Lung (tissue), 12 donors: ENCODE measurements around the gene C9. TPM values are rescaled to one million over a fixed set of nuclear protein-coding genes. Genes with fewer than 3 reads are reported as not detected.

Experiments
- ATAC-seq: fragments of 200-7000 bp; cut with Tn5 transposase; one replicate; pipeline ENCODE4 v1.9.1; 2020; ENCODE audit warnings: moderate number of reproducible peaks; ENCODE audit not compliant: insufficient read depth, low FRiP score
- DNase-seq, 3 donors: peaks; one replicate each; pipeline ENCODE4 v3.0.0-alpha.2; 2013 to 2017
- H3K27ac ChIP-seq, 2 donors: one replicate each; pipeline ENCODE4 v1.5.1; 2013; ENCODE audit warnings: mild to moderate bottlenecking in 2 of 2, moderate library complexity in 2 of 2, control low read depth in 1 of 2, inconsistent platforms in 1 of 2, low read depth in 1 of 2, low read length in 1 of 2
- H3K27me3 ChIP-seq, 3 donors: one replicate each; pipeline ENCODE4 v1.5.1; 2013; ENCODE audit warnings: low read length in 2 of 3; ENCODE audit not compliant: control insufficient read depth in 3 of 3, insufficient read depth in 3 of 3
- H3K36me3 ChIP-seq, 4 donors: one replicate each; pipeline ENCODE4 v1.5.1; 2013; ENCODE audit warnings: low read length in 4 of 4, mild to moderate bottlenecking in 1 of 4, moderate library complexity in 1 of 4; ENCODE audit not compliant: control insufficient read depth in 4 of 4, insufficient read depth in 4 of 4
- H3K4me1 ChIP-seq, 5 donors: one replicate each; pipeline ENCODE4 v1.5.1; 2013; ENCODE audit warnings: low read length in 5 of 5, mild to moderate bottlenecking in 2 of 5, moderate library complexity in 1 of 5; ENCODE audit not compliant: control insufficient read depth in 5 of 5, insufficient read depth in 5 of 5
- H3K4me3 ChIP-seq: one replicate; pipeline ENCODE4 v1.5.1; 2013; ENCODE audit warnings: mild to moderate bottlenecking, control low read depth, moderate library complexity
- H3K9ac ChIP-seq, 2 donors: one replicate each; pipeline ENCODE4 v1.5.1; 2013; ENCODE audit warnings: low read length in 2 of 2, control low read depth in 1 of 2; ENCODE audit not compliant: insufficient read depth in 1 of 2
- H3K9me3 ChIP-seq, 4 donors: one replicate each; pipeline ENCODE4 v1.5.1; 2013; ENCODE audit warnings: low read length in 3 of 4, mild to moderate bottlenecking in 1 of 4, moderate library complexity in 1 of 4; ENCODE audit not compliant: control insufficient read depth in 4 of 4, insufficient read depth in 3 of 4
- WGBS, 2 donors: extraction: QIAGEN DNeasy Blood & Tissue Kit; methylation state at CpG; one replicate each; pipeline ENCODE4 v1.1.7; 2013; 5-methylcytosine and 5-hydroxymethylcytosine counted together
- polyA plus RNA-seq, 2 donors: library from polyadenylated mRNA; stranded (reverse); fragments of 200-250 nt; gene quantifications; one replicate each; pipeline ENCODE4 v1.2.1, GENCODE V29; 2013
- total RNA-seq, 2 donors: library from RNA; depleted of rRNA in 1 of 2; stranded (reverse); fragments of >200 nt in 1 of 2; gene quantifications; one replicate each; pipeline ENCODE4 v1.2.1, GENCODE V29; 2014 to 2021
- TF ChIP-seq, protein P1 (sequence below): IDR thresholded peaks from 2 replicates; pipeline ENCODE4 v1.5.1; 2012; ENCODE audit warnings: mild to moderate bottlenecking; ENCODE audit errors: control extremely low read depth, extremely low read depth
- donor health status: control.
- donor health status: control.
- donor health status: Bipolar disorder and iron deficiency.
- donor health status: healthy.
- donor health status: DM: yes; HTN: yes; CAD: no.

The C9 gene
- total and polyA plus RNA-seq, 4 donors, result 0.14 to 0.43 TPM; not detected in 2

DNA sequence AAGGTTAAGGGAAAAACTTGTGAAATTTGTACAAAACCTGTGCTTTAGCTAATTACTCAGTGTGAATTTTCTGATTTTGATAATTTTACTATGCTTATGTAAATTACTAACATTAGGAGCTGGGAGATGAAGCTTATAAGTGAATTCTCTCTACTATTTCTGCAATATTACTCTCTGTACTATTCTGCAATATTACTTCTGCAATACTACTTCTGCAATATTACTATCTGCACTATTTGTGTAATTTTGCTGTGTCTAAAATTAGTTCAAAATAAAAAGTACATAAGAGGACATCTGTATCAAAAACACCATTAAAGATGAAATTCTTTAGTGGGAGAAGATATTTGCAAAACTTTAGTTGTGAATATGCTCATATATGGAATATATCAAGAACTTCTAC, 62.9 kb downstream of the C9 start:
- no peak overlapping the region for H3K9ac ChIP-seq
- no peaks in the 10 kb centered on the region for H3K27me3 ChIP-seq
- H3K9me3 ChIP-seq, result peaks cover 0 to 5% (median 2%) of the 10 kb centered on the region in 4 donors
- H3K4me1 ChIP-seq, result no peaks in the 10 kb centered on the region
- H3K27ac ChIP-seq, result no peak overlapping the region
- no peak overlapping the region for H3K4me3 ChIP-seq
- TF ChIP-seq, protein P1, sequence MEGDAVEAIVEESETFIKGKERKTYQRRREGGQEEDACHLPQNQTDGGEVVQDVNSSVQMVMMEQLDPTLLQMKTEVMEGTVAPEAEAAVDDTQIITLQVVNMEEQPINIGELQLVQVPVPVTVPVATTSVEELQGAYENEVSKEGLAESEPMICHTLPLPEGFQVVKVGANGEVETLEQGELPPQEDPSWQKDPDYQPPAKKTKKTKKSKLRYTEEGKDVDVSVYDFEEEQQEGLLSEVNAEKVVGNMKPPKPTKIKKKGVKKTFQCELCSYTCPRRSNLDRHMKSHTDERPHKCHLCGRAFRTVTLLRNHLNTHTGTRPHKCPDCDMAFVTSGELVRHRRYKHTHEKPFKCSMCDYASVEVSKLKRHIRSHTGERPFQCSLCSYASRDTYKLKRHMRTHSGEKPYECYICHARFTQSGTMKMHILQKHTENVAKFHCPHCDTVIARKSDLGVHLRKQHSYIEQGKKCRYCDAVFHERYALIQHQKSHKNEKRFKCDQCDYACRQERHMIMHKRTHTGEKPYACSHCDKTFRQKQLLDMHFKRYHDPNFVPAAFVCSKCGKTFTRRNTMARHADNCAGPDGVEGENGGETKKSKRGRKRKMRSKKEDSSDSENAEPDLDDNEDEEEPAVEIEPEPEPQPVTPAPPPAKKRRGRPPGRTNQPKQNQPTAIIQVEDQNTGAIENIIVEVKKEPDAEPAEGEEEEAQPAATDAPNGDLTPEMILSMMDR, result no peak
- ATAC-seq (no peak), DNase-seq (no peak)
- no peaks in the 10 kb centered on the region for H3K36me3 ChIP-seq

DNA sequence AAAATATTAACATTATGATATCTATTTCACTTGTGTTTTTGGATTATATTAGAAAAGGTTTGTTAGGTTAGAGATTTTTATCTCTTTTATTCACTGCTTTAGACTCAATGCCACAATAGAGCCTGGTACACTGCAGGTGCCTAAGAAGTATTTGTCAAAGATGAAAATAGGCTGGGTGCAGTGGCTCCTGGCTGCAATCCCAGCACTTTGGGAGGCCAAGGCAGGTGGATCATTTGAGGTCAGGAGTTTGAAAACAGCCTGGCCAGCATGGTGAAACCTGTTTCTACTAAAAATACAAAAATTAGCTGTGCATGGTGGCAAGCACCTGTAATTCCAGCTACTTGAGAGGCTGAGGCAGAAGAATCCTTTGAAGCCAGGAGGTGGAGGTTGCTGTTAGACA, 64.3 kb downstream of the C9 start:
- Histone ChIP-seq H3K27ac (no peak overlapping the region), H3K9me3 (peaks cover 0 to 5% (median 2%) of the 10 kb centered on the region in 4 donors), H3K4me1 (no peaks in the 10 kb centered on the region), H3K27me3 (no peaks in the 10 kb centered on the region), H3K4me3 (no peak overlapping the region), H3K9ac (no peak overlapping the region), H3K36me3 (no peaks in the 10 kb centered on the region)
- ATAC-seq, result no peak
- no peak for DNase-seq
- TF ChIP-seq, protein P1, result no peak

DNA sequence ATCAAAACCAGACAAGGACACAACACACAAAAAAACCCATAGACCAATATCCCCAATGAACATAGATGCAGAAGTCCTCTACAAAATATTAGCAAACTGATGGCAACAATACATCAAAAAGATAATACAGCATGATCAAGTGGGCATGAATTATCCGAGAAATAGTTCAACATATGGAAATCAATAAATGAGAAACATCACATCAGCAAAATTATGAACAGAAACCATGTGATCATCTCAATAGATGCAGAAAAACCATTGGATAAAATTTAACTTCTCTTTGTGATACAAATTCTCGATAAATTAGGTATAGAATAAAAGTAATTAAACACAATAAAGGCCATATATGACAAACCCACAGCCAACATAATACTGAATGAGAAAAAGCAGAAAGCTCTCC, 69.6 kb downstream of the C9 start:
- H3K4me3 ChIP-seq, result no peak overlapping the region
- WGBS, 2 donors, result 95 to 98% methylated on average over 2 of the region's 2 CpGs
- peaks cover 0 to 6% (median 2%) of the 10 kb centered on the region in 4 donors for H3K9me3 ChIP-seq
- TF ChIP-seq, protein P1, result no peak
- no peak overlapping the region for H3K27ac ChIP-seq
- no peaks in the 10 kb centered on the region for H3K36me3 ChIP-seq
- no peak overlapping the region for H3K9ac ChIP-seq
- ATAC-seq (no peak), DNase-seq (no peak)
- H3K27me3 ChIP-seq, result no peaks in the 10 kb centered on the region
- H3K4me1 ChIP-seq, result peaks cover 0 to 6% (median 0%) of the 10 kb centered on the region in 5 donors

DNA sequence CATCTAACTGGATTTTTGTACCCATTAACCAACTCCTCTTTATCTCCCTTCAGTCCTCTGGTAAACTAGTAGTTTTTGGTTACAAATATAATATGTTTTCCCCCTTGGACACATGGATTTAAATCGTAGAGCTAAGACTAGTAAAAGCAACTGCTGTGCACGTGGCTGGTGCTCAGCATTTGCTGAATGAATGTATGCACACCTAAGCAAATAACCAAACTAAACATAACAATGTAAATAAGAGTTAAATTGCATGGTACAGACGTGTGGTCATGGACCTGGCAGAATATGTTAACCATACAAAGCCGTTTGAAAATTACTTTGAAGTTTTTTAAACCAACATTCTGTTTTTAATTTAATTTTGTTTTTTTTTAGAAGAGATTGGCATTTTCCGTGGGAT, 79.7 kb downstream of the C9 start:
- no peaks in the 10 kb centered on the region for H3K4me1 ChIP-seq
- peak in 1 of 3 donors; percentile 24 for DNase-seq
- no peaks in the 10 kb centered on the region for H3K36me3 ChIP-seq
- no peaks in the 10 kb centered on the region for H3K27me3 ChIP-seq
- 64 to 78% methylated on average over 5 of the region's 5 CpGs for WGBS, 2 donors
- H3K9ac ChIP-seq, result no peak overlapping the region
- no peak for ATAC-seq
- H3K9me3 ChIP-seq, result no peaks in the 10 kb centered on the region
- H3K27ac ChIP-seq, result no peak overlapping the region
- no peak overlapping the region for H3K4me3 ChIP-seq
- TF ChIP-seq, protein P1, result no peak
